ENCODE data around the gene DIMT1. TPM values are rescaled to one million over a fixed set of nuclear protein-coding genes. Genes with fewer than 3 reads are reported as not detected.

DIMT1 gene
- total RNA-seq, 1 experiment from 2014 or later, result 43.5 TPM

- Histone ChIP-seq H2AFZ (ENCODE audit: low read depth, low read length, poor library complexity, severe bottlenecking) (no peak overlapping the region), H3K36me3 (ENCODE audit: control insufficient read depth in 1 of 2, insufficient read depth in 2 of 2, low read length in 2 of 2) (peaks cover 0 to 7% of the 10 kb centered on the region in 2 experiments; a peak in 2 of 4 replicates), H3K27me3 (ENCODE audit: insufficient read depth, low read length) (no peaks in the 10 kb centered on the region), H3K9ac (ENCODE audit: low read length) (no peak overlapping the region), H3K79me2 (ENCODE audit: insufficient read depth, low read length) (no peaks in the 10 kb centered on the region), H3K4me3 (replicated peaks in 1 of 2; ENCODE audit: low read depth in 1 of 2, low read length in 2 of 2) (no peak overlapping the region), H3K27ac (ENCODE audit: low read depth, low read length) (no peak overlapping the region), H3K4me2 (ENCODE audit: low read length) (no peak overlapping the region), H3K9me3 (ENCODE audit: control insufficient read depth in 1 of 2, insufficient read depth in 1 of 2, low read depth in 1 of 2, low read length in 2 of 2) (no peaks in the 10 kb centered on the region), H4K20me1 (ENCODE audit: insufficient read depth) (no peaks in the 10 kb centered on the region), H3K9me2 (ENCODE audit: insufficient read depth) (no peaks in the 10 kb centered on the region), H3K4me1 (ENCODE audit: control insufficient read depth in 1 of 2, insufficient read depth in 2 of 2, low read length in 2 of 2) (peaks cover 6 to 19% of the 10 kb centered on the region in 2 experiments)
- TF ChIP-seq ZFX (IDR thresholded peaks at IDR 0.05) (no peak), CTCF (IDR thresholded peaks at IDR 0.05 in 2 of 3, conservative IDR thresholded peaks at IDR 0.05 in 1 of 3; ENCODE audit: borderline replicate concordance in 1 of 3, insufficient read depth in 1 of 3, low read depth in 2 of 3, low read length in 2 of 3) (no peak), ZNF274 (IDR thresholded peaks at IDR 0.05; ENCODE audit: low read depth, low read length) (no peak), MAX (IDR thresholded peaks at IDR 0.05) (no peak), RAD21 (IDR thresholded peaks at IDR 0.05; ENCODE audit: low read depth) (no peak), CEBPB (IDR thresholded peaks at IDR 0.05; ENCODE audit: low read depth) (no peak), SP1 (IDR thresholded peaks at IDR 0.05; ENCODE audit: low read depth) (no peak), EZH2 (IDR thresholded peaks at IDR 0.05) (no peak), EGR1 (IDR thresholded peaks at IDR 0.05; ENCODE audit: low read depth) (no peak), ELF1 (IDR thresholded peaks at IDR 0.05; ENCODE audit: borderline replicate concordance, low read depth) (no peak), ZBTB33 (IDR thresholded peaks at IDR 0.05; ENCODE audit: extremely low read depth, insufficient replicate concordance, low read length) (no peak), POLR2A (IDR thresholded peaks at IDR 0.05; ENCODE audit: borderline replicate concordance, extremely low read depth, insufficient read depth, insufficient read length) (no peak), FOSL1 (IDR thresholded peaks at IDR 0.05; ENCODE audit: low read depth) (no peak), SIN3A (IDR thresholded peaks at IDR 0.05; ENCODE audit: low read depth) (no peak), CBX3 (IDR thresholded peaks at IDR 0.05; ENCODE audit: low read depth) (no peak), ATF3 (IDR thresholded peaks at IDR 0.05) (no peak), SRF (IDR thresholded peaks at IDR 0.05; ENCODE audit: low read depth) (no peak), REST (IDR thresholded peaks at IDR 0.05; ENCODE audit: low read depth) (no peak), JUND (IDR thresholded peaks at IDR 0.05) (no peak), POLR2AphosphoS5 (IDR thresholded peaks at IDR 0.05; ENCODE audit: low read depth, low read length) (no peak)
- CTCF ChIA-PET, result no interaction called here
- ATAC-seq (no peak), DNase-seq (ENCODE audit: low read depth, low spot score) (no peak)
- intact Hi-C loops (cut with micrococcal nuclease), result no loop called here
- BruUV-seq (replicated peaks), result no TSS peak
- RAD21 ChIA-PET (ENCODE audit: low non-redundant PET in 1 of 2, low total read pairs in 2 of 2, uncharacterized antibody in 2 of 2, unreplicated experiment in 2 of 2), result no interaction called here
- POLR2A ChIA-PET, result no interaction called here
Measured at GRCh38 chr5:62371409-62371808, 32.3 kb downstream of the DIMT1 start.
